HG02642 (cell line): ENCODE data around the gene EPC1.

Experiments
- ATAC-seq: cut with Tn5 transposase; IDR thresholded peaks from one replicate; pipeline ENCODE4 v1.9.1; 2021; ENCODE audit warnings: mild to moderate bottlenecking; ENCODE audit not compliant: unreplicated experiment, poor library complexity

The EPC1 gene

DNA sequence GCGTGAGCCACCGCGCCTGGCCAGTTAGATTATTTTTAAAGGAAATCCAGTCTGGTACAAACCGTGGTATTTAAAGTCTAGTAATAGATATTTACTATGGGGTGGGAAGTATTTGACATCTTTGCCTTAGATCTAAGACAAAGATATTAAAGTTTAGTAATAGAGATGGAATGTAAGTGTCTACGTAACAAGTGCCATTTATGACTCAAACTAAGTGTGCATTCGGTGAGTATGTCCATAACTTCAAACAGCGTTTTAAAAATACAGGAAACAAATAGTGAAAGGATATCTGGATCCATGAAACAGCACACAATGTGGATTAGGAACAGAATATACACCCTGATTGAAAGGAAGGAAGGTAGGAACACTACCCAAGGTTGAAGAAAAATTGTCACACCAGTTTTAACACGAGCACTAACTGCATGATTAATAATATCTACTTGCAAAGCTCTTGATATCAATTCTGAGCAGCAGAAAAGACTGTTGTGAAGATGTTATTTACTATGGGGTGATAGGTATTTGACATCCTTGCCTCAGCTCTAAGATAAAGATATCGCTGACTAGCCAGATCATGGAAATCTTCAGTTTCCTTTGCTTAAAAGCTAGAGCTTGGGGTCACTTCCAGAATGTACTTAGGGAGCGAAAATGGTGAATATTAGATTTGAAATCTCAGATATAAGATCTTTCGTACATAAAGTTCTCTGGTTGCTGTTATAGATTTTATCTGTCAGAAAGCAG lies 48.7 kb downstream of the EPC1 start:
- ATAC-seq = no peak

GRCh38 chr10:32295027-32295426 lies 51.9 kb downstream of the EPC1 start:
- ATAC-seq = no peak

DNA sequence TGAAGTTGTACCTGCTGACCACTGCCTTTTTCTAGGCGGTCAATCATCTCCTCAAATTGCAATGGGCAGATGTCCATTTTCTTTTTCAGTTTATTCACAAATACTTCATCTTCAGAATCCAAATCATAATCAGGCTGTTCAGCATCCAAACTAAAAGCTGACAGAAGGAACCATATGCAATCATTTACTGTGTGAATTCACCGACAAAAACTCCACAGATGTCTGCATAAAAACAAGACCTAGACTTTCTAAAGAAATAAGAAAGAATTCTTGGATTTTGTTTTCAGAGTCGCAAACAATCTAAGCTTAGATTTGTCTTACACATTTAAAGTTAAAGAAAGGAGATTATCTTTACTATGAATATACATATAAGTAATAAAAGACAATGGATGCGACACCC lies 53.4 kb downstream of the EPC1 start:
- ATAC-seq = no peak

DNA sequence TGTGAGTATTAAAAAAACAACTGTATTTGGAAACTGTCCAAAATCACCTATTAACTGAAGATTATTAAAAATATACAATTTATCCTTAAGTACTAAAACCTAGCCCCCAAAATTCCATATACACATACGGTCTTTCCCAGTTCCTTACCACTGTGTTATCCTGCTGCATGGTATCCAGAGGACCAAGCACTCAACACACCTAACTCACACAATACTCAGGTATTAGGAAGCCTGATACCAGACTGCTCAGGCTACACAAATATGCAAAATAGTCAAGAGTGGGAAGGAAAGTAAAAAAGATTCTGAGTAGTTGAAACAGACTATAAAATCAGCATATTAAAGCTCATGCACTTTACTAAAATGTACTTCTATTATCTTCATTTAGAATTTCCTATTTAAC lies 67.2 kb downstream of the EPC1 start:
- no peak for ATAC-seq

DNA sequence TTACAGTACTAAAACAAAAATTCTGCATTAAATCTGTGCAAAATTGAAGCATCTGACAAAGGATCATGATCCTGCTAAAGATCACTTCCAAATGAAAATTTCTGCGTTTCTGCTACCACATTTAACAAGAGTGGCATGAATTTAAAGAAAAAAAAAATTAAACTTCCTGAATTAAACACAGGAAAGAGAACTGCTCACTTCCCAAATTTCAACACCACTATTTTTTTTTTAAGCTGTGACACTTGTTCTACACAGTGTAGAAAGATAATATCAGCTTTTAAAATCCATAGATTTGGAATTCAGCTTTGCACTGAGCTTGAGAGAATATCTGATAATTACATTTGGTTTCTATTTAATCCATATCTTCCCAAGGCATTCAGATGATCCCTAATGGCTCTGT lies 73.6 kb downstream of the EPC1 start:
- ATAC-seq = no peak

DNA sequence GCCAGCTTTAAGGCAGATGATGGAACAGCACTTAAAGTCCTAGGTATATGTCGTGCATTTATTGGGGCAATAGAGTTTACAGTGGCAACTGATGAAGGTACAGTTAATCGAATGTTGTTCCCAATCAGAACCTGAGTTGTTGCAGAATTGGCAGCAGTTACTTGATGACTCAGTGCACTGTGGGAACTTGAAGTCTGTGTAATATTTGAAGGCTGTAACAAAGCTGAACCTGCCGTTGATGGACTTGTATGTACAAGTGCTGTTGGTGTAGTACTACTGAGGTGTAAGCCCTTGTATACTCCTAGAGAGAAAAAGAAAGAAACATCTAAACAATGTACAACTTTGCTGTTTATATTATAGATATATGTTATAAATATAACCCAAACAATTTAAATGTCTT lies 75.3 kb downstream of the EPC1 start:
- no peak for ATAC-seq

GRCh38 chr10:32269343-32270100 lies 77.4 kb downstream of the EPC1 start:
- no peak for ATAC-seq

GRCh38 chr10:32268788-32269187 lies 78.2 kb downstream of the EPC1 start:
- ATAC-seq = no peak

DNA sequence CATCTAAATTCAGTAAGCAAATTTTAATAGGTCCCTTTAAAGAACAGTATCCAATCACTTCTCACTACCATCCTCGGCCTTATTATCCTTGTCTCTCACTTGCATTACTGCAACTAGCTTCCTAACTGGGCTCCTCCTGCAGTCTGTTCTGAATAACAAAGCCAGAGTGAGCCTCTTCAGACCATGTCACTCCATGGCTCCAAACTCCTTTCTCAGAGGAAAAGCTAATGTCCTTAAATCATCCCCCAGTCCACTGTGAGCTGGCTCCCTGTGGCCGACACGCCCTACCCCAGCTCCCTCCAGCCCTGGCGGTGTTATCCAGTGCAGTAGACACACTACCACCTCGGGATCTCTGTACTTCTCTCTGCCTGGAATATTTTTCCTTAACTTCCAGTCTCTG lies 80.0 kb downstream of the EPC1 start:
- no peak for ATAC-seq

- no peak for ATAC-seq
These were observed 80.4 kb downstream of the EPC1 start for GRCh38 chr10:32266566-32266965.

DNA sequence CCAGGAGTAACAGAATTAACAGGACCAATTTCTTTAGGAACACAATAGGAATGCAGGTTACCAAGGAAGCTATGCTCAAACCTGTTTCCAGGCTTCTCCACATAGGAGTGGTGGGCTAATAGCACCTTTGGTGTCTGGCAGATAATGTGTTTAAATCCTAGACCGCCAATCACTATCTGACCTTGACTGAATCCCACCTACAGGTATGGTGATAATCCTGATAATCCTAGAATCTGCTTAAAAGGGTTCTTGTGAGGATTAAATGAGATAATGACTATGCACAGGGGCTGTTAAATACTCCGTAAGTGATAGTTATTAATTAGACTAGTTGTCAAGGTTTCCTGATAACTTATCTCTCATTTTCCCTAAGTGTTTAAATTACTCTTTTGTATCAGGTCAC lies 81.2 kb downstream of the EPC1 start:
- no peak for ATAC-seq

- ATAC-seq = no peak
These were observed 83.7 kb downstream of the EPC1 start for GRCh38 chr10:32263300-32263699.

DNA sequence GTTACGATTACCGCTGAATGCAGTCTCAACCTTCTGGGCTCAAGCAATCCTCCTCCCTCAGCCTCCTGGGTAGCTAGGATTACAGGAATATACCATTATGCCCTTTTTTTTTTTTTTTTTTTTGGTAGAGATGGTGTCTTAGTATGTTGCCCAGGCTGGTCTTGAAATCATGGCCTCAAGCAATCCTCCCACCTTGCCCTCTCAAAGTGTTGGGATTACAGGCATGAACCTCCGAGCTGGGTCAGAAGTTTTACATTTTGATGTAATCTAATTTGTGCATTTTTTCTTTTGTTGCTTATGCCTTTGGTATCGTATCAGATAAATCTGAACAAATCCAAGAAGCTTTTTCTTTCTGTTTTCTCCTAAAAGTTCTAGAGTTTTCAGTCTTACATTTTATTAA lies 87.4 kb downstream of the EPC1 start:
- ATAC-seq = no peak

- no peak for ATAC-seq
These were observed 90.1 kb downstream of the EPC1 start for GRCh38 chr10:32256613-32257437.

DNA sequence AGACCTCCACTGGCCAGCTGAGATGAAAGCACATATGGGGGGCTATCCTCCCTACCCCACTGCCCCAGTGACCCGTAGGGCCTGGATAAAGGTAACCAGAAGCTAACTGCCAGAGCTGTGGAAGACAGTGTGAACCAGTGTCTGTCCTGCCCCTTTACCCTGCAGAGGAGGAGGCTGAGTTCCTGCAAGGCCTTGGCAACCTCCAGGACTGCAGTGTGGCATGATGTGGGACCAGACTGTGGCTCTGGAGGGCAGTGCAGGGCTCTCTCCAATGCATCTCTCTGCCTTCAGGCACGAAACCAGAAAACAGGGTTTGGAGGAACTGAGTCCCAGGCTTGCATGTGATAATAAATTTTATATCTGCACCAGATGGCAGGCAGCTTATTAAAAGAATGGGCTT lies 93.1 kb downstream of the EPC1 start:
- ATAC-seq = no peak

DNA sequence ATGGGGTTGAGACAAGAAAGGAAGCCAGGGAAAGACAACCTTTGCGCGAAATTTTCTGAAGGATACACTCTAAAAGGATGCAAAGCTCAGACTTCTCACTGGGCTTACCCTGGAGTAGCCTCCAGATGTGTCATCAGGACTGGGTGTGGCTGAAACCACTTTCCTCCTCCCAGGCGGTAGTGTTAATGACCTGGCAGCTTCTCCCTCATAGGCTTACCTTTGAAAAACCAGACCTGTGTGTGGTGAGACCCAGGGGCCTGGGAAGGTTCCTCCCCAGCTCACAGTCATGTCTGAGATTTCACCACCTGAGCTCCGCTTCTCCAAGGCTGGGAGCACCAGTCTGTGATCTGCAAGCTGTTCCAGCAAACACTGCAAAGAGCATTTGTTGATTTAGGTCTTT lies 93.7 kb downstream of the EPC1 start:
- ATAC-seq = no peak

DNA sequence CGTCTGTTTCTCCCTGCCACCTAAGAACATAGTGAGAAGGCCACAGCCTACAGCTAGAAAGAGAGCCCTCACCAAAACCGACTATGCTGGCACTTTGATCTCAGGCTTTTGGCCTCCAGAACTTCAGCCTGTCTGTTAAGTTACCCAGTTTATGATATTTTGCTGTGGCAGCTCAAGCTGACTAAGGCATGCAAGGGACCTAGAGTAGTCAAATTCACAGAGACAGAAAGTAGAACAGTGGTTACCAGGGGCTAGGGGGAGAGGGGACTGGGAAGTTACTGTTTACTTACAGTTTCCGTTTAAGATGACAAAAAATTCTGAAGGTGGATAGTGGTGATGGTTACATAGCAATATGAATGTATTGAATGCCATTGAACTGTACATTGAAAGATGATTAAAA lies 96.5 kb downstream of the EPC1 start:
- peak; percentile 77 for ATAC-seq

DNA sequence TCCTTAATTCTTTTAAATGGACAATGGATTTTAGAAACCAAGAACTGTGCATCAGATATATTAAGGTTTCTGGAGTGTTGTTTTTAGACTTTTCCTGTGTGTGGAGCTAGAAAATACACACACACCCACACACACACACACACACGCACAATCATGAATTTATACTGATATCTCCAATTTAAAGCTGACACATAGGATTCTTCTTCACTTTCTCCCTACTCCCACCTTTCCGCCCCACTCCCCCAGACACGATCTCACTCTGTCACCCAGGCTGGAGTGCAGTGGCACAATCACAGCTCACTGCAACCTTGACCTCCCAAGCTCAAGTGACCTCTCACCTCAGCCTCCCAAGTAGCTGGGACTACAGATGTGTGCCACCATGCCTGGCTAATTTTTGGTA lies 100.3 kb downstream of the EPC1 start:
- no peak for ATAC-seq

DNA sequence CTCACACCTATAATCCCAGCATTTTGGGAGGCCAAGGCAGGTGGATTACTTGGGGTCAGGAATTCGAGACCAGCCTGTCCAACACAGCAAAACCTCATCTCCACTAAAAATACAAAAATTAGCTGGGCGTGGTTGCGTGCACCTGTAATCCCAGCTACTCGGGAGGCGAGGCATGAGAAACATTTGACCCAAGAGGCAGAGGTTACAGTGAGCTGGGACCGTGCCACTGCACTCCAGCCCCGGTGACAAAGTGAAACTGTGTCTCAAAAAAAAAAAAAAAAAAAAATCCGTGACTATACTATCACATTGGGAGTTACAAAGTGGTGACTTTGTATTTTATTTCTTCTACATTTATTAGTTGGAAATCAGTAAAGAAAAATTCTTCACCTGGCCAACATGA lies 101.2 kb downstream of the EPC1 start:
- no peak for ATAC-seq

- ATAC-seq = no peak
These were observed 102.3 kb downstream of the EPC1 start for GRCh38 chr10:32244421-32245207.
